ENCODE results near the gene NDUFV1. TPM values are rescaled to one million over a fixed set of nuclear protein-coding genes. Genes with fewer than 3 reads are reported as not detected.

Gene NDUFV1
- total RNA-seq, 4 donors from 2014 or later, result 148 to 403 (median 197) TPM

DNA sequence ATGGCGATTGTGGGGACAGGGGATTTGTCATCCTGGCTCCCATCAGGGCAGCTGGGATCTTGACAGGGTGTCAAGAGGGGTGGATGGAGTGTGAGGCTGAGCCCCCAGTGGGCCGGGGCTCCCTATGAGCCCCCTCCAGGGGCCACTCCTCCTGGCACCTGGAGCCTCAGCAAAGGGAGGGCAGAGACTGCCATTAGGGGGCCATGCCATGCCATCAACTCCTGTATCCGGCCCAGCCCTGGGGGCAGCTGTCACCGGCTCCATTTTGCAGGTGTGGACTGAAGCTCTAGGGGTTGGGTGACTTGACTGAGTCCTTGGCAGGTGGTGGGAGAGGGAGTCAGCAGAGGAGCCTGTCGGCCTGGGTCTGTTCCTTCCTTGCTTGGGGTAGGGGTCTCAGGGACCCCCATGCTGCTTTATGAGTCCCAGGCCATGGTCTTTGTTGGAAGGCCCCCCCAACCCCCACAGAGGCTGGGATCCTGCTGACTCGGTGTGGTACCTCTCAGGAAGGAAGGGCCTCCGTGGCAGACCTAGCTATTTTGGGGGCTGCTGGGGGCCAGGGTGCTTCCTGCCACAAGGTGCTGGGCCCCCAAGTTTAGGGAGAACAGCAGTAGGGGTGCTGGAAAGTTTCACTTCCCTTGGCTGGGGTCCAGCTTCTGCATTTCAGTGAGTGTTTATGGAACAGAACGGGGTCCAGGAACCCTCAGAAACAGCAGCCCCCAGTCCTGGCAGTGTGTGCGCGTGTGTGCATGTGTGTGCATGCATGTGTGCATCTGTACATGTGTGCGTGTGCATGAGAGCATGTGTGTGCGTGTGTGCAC is 42.3 kb downstream of the NDUFV1 start:
- TF ChIP-seq, protein P1, sequence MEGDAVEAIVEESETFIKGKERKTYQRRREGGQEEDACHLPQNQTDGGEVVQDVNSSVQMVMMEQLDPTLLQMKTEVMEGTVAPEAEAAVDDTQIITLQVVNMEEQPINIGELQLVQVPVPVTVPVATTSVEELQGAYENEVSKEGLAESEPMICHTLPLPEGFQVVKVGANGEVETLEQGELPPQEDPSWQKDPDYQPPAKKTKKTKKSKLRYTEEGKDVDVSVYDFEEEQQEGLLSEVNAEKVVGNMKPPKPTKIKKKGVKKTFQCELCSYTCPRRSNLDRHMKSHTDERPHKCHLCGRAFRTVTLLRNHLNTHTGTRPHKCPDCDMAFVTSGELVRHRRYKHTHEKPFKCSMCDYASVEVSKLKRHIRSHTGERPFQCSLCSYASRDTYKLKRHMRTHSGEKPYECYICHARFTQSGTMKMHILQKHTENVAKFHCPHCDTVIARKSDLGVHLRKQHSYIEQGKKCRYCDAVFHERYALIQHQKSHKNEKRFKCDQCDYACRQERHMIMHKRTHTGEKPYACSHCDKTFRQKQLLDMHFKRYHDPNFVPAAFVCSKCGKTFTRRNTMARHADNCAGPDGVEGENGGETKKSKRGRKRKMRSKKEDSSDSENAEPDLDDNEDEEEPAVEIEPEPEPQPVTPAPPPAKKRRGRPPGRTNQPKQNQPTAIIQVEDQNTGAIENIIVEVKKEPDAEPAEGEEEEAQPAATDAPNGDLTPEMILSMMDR (IDR thresholded peaks at IDR 0.05; ENCODE audit: low read depth), result no peak

DNA sequence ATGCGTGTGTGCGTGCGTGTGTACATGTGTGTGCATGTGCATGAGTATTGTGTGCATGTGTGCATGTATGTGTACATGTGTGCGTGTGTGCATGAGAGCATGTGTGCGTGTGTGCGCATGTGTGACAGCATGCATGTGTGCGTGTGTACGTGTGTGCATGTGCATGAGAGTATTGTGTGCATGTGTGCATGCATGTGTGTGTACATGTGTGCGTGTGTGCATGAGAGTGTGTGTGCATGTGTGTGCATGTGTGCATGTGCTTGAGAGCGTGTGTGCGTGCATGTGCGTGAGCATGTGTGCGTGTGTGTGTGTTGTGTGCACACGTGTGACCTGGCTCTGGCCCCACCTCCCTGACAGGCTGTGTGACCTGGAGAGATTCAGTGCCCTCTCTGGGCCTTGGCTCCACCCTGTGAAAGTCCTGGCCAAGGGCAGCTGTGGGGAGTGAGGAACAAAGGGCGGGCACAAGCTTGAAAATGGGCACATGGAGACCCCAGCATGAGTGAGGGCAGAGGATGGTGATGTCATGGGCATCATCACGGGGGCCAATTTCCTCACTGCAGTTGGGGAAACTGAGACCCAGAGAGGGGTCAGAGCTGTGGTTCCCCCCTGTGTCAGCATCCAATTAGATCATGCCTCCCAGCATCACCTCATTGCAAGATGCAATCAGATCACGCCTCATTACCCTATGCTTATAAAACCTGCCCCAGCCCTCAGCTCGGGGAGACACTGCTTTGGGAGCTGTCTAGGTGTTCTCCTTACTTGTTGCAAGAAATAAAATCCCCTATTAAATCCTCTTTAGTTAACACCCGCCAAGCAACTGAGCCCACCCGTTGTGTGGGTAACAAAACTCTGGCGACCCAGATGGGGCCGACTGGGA is 43.1 kb downstream of the NDUFV1 start:
- TF ChIP-seq, protein P1 (IDR thresholded peaks at IDR 0.05; ENCODE audit: low read depth), result no peak

DNA sequence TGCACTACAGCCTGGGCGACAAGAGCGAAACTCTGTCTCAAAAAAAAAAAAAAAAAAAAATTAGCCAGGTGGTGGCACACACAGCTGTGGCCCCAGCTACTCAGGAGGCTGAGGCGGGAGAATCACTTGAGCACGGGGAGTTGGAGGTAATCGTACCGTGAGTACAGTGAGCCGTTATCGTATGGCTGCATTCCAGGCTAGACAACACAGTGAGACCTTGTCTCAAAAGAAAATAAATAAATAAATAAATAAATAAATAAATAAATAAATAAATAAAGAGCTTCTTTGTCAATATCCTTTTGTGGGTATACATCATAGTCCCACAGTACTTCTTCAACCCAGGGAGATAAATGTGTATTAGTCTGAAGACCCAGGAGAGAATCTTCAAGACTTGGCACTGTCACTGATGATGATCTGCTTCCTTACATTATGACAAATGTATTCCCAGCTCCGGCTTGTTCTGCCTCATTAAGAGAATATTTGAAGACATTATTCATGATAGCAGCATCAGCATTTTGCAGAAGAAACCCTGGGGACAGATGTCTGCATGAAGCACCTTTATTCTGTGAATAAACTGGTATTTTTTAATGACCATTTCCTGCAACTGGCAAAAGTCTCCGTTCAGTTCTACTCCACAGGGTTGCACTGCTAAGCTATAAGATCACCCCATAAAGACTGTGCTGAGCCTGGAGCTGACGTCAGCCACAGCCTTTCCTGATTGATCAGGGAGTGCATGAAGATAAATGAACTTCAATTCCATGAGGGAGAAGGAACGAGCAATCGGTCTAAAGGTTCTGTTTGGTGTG is 45.4 kb downstream of the NDUFV1 start:
- TF ChIP-seq, protein P1 (IDR thresholded peaks at IDR 0.05; ENCODE audit: low read depth), result no peak

DNA sequence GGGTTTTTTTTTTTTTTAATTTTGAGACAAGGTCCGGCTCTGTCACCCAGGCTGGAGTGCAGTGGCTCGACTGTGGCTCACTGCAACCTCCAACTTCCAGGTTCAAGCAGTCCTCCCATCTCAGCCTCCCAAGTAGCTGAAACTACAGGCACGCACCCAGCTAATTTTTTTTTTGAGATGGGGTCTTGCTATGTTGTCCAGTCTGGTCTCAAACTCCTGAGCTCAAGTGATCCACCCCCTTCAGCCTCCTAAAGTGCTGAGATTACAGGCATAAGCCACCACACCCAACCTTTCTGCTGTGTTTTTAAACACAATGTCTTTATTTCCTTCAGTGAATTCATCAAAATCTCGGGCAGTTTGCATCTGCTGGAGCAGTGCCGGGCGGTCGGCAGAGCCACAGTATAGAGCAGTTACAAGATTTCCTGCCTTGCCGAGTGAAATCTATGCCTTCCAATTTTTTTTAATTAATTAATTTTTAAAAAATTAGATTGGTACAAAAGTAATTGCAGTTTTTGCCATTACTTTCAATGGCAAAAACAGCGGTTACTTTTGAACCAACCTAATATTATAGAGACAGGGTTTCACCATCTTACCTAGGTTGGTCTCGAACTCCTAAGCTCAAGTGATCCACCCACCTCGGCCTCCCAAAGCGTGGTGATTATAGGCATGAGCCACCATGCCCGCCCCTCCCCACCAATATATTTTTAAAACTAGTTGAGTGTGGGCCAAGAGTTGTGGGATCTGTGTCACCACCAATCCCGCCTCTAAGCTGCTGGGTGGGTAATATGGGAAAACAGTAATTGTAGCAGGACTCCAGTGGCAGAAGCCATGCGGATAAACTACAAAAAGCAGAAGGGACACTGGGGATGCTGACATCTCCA is 46.5 kb downstream of the NDUFV1 start:
- TF ChIP-seq, protein P1 (IDR thresholded peaks at IDR 0.05; ENCODE audit: low read depth), result no peak

DNA sequence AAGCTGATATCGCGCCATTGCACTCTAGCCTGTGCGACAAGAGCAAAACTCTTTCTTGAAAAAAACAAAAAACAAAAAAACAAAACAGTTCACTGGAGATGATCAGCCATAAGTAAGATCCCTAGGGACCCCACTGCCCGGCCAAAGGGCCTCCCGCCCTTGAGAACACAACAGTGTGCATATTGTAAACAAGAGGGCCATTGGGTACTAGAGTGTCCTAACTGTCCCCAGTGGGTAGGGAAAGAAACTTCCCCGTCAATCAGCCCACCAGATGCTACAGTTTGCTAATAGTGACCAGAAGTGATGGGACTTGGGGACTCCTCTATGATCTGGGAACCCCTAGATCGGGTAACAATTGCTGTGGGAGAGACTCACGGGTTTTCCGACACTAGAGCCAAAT is 47.5 kb downstream of the NDUFV1 start:
- TF ChIP-seq, protein P1 (IDR thresholded peaks at IDR 0.05; ENCODE audit: low read depth), result no peak

DNA sequence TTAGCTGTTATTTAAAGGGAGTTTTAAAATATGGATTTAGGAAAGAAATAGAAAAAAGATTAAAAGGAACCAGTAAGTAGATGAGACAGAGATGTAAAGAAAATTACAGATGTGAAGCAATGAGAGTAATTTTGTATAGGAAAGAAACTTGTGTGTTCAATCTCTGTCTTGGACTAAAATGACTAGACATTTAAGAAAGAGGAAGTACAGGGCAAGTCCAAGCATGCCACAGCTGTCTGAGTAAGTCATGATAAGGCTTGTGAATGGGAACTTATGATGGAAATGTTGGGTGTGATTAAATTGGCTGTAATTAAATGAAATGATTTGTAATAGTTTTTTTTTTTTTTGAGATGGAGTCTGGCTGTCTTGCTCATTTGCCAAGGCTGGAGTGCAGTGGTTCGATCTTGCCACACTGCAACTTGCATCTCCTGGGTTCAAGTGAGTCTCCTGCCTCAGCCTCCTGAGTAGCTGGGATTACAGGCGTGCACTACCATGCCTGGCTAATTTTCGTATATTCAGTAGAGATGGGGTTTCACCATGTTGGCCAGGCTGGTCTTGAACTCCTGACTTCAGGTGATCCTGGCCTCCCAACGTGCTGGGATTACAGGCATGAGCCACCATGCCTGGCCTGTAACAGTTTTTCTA is 49.7 kb downstream of the NDUFV1 start:
- TF ChIP-seq, protein P1 (IDR thresholded peaks at IDR 0.05; ENCODE audit: low read depth), result no peak
